HepG2 (cell line): ENCODE measurements around the gene FNDC8. TPM values are rescaled to one million over a fixed set of nuclear protein-coding genes. Genes with fewer than 3 reads are reported as not detected.

ENCODE experiments used
- ADNP ChIP-seq: sonication (generic); formaldehyde crosslinking; IDR thresholded peaks from 2 replicates; pipeline ENCODE4 v1.4.0; 2020; ENCODE audit warnings: missing genetic modification reagents
- BCL6 ChIP-seq: IDR thresholded peaks from 2 replicates; pipeline ENCODE4 v1.6.1; 2016; ENCODE audit warnings: missing genetic modification reagents, missing compliant biosample characterization
- CBX5 ChIP-seq: sonication (generic); formaldehyde crosslinking; IDR thresholded peaks from 2 replicates; pipeline ENCODE4 v1.4.0; 2020; ENCODE audit warnings: missing genetic modification reagents, borderline replicate concordance
- CENPX ChIP-seq: sonication (generic); formaldehyde crosslinking; IDR thresholded peaks from 2 replicates; pipeline ENCODE4 v1.9.0; 2021; ENCODE audit warnings: mild to moderate bottlenecking, missing genetic modification reagents, moderate library complexity
- DMAP1 ChIP-seq: IDR thresholded peaks from 2 replicates; pipeline ENCODE4 v1.6.1; 2016
- FLYWCH1 ChIP-seq: sonication (generic); formaldehyde crosslinking; IDR thresholded peaks from 2 replicates; pipeline ENCODE4 v1.8.1; 2023; ENCODE audit warnings: mild to moderate bottlenecking, missing genetic modification reagents
- FOSL1 ChIP-seq: sonication (generic); formaldehyde crosslinking; IDR thresholded peaks from 2 replicates; pipeline ENCODE4 v1.9.0; 2021; ENCODE audit warnings: missing genetic modification reagents, borderline replicate concordance
- FOXA1 ChIP-seq, 2 experiments: fragments of 450-650 bp in 1 of 2; sonication (generic) in 1 of 2; formaldehyde crosslinking in 1 of 2; IDR thresholded peaks; 2 replicates each; pipeline versions ENCODE4 v1.4.0 to v1.6.1; 2016 to 2020; ENCODE audit warnings: missing genetic modification reagents in 1 of 2
- GPN1 ChIP-seq: sonication (generic); formaldehyde crosslinking; IDR thresholded peaks from 2 replicates; pipeline ENCODE4 v1.5.1; 2020; ENCODE audit warnings: missing genetic modification reagents, borderline replicate concordance
- HNF4G ChIP-seq, 2 experiments: sonication (generic) in 1 of 2; formaldehyde crosslinking in 1 of 2; IDR thresholded peaks; 2 replicates each; pipeline versions ENCODE4 v1.4.0 to v1.6.1; 2011 to 2020; ENCODE audit warnings: borderline replicate concordance in 2 of 2, low read depth in 2 of 2, mild to moderate bottlenecking in 2 of 2, low read length in 1 of 2, missing genetic modification reagents in 1 of 2, moderate library complexity in 1 of 2
- KDM5A ChIP-seq: fragments of 200-600 bp; sonication (generic); IDR thresholded peaks from 2 replicates; pipeline ENCODE4 v1.7.0; 2018; ENCODE audit warnings: antibody characterized with exemption, mild to moderate bottlenecking, low read length, borderline replicate concordance
- MTF1 ChIP-seq: sonication (generic); formaldehyde crosslinking; IDR thresholded peaks from 2 replicates; pipeline ENCODE4 v1.5.0; 2020; ENCODE audit warnings: missing genetic modification reagents
- NPAS2 ChIP-seq: sonication (generic); formaldehyde crosslinking; IDR thresholded peaks from 2 replicates; pipeline ENCODE4 v1.8.0; 2022; ENCODE audit warnings: mild to moderate bottlenecking, missing genetic modification reagents, borderline replicate concordance
- NR2F6 ChIP-seq, 2 experiments: IDR thresholded peaks; 2 replicates each; pipeline ENCODE4 v1.6.1; 2016; ENCODE audit warnings: antibody characterized with exemption in 1 of 2, mild to moderate bottlenecking in 1 of 2
- NRL ChIP-seq: sonication (generic); formaldehyde crosslinking; IDR thresholded peaks from 2 replicates; pipeline ENCODE4 v1.5.0; 2020; ENCODE audit warnings: missing genetic modification reagents, mild to moderate bottlenecking, moderate library complexity, borderline replicate concordance
- PCBP1 ChIP-seq: fragments of 200-400 bp; formaldehyde crosslinking; IDR thresholded peaks from 2 replicates; pipeline ENCODE4 v1.6.1; 2017; ENCODE audit warnings: mild to moderate bottlenecking, low read depth, low read length, borderline replicate concordance
- SNAPC2 ChIP-seq: sonication (generic); formaldehyde crosslinking; IDR thresholded peaks from 2 replicates; pipeline ENCODE4 v1.8.1; 2022; ENCODE audit warnings: mild to moderate bottlenecking, missing genetic modification reagents
- ZMAT3 ChIP-seq: sonication (generic); formaldehyde crosslinking; conservative IDR thresholded peaks from 2 replicates; pipeline ENCODE4 v1.7.0; 2021; ENCODE audit warnings: missing genetic modification reagents
- ZNF337 ChIP-seq: sonication (generic); formaldehyde crosslinking; IDR thresholded peaks from 2 replicates; pipeline ENCODE4 v1.5.1; 2020; ENCODE audit warnings: missing genetic modification reagents, low read depth, mild to moderate bottlenecking, borderline replicate concordance
- ZNF768 ChIP-seq: sonication (generic); formaldehyde crosslinking; IDR thresholded peaks from 2 replicates; pipeline ENCODE4 v1.4.0; 2020; ENCODE audit warnings: missing genetic modification reagents
- ZSCAN29 ChIP-seq: sonication (generic); formaldehyde crosslinking; conservative IDR thresholded peaks from 2 replicates; pipeline ENCODE4 v1.4.0; 2020; ENCODE audit warnings: mild to moderate bottlenecking, missing genetic modification reagents
- polyA plus RNA-seq, 8 experiments: library from polyadenylated mRNA; depleted of rRNA in 3 of 8; stranded (reverse) in 7 of 8; unstranded in 1 of 8; fragments of >200 nt; fragmentation: Illumina TruSeq in 4 of 8; extraction: Trizol in 4 of 8; gene quantifications; 2 replicates each; pipeline versions ENCODE4 v1.2.1 to v1.2.3, GENCODE V29; 2011 to 2016; ENCODE audit warnings: low read depth in 4 of 8, missing spikeins in 1 of 8, mixed read lengths in 1 of 8; ENCODE audit not compliant: insufficient read depth in 1 of 8
- total RNA-seq, 5 experiments: library from RNA; depleted of rRNA; stranded (reverse); fragments of >200 nt; fragmentation: Illumina TruSeq; extraction: Trizol; gene quantifications; 2 replicates each; pipeline ENCODE4 v1.2.3, GENCODE V29; 2016; ENCODE audit warnings: low read depth in 1 of 5
- TF ChIP-seq, protein P1 (sequence below): sonication (generic); formaldehyde crosslinking; conservative IDR thresholded peaks from 2 replicates; pipeline ENCODE4 v1.5.0; 2020; ENCODE audit warnings: missing genetic modification reagents
- TF ChIP-seq, protein P2 (sequence below): sonication (generic); formaldehyde crosslinking; IDR thresholded peaks from 2 replicates; pipeline ENCODE4 v1.5.0; 2020; ENCODE audit warnings: mild to moderate bottlenecking, low read depth, missing genetic modification reagents, borderline replicate concordance
- TF ChIP-seq, protein P3 (sequence below): sonication (generic); formaldehyde crosslinking; IDR thresholded peaks from 2 replicates; pipeline ENCODE4 v1.8.1; 2023; ENCODE audit warnings: mild to moderate bottlenecking, missing genetic modification reagents, borderline replicate concordance
- TF ChIP-seq, protein P4 (sequence below): sonication (generic); formaldehyde crosslinking; IDR thresholded peaks from 2 replicates; pipeline ENCODE4 v1.8.0; 2022; ENCODE audit warnings: mild to moderate bottlenecking, missing genetic modification reagents, moderate library complexity
- TF ChIP-seq, protein P5 (sequence below): IDR thresholded peaks from 2 replicates; pipeline ENCODE4 v1.6.1; 2016; ENCODE audit warnings: missing genetic modification reagents, missing compliant biosample characterization
- TF ChIP-seq, protein P6 (sequence below): IDR thresholded peaks from 2 replicates; pipeline ENCODE4 v1.6.1; 2016; ENCODE audit warnings: control low read depth

The FNDC8 gene
- total and polyA plus RNA-seq, 2 of the 13 experiments (the other 11 are each of a cell fraction or from before 2014, with no cell fraction given), result not detected

DNA sequence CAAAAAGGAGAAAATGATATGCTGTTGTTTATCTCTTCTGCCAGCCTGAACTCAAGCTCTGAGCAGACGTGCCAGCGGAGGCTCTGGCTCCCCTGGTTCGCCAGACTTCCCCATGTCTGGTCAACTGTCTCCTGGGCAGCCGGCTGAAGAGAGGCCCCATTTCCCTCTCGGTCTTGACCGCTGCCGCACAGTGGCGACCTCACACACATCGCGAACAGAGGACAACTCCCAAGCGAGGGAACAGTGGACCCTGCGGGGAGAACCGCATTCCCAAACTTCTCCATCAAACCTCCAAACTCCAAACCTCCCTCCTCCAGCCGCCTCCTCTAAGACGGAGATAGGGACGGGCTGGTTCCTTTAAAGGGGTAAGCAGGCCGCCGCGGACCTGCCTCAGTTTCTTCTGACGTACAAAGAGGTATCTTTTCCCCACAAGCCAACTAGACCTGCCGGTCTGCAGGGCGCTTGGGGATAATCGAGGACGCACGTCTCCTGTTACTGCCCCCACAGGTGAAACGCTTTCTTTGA is 33.0 kb upstream of the FNDC8 start (continued):
- TF ChIP-seq, protein P1, sequence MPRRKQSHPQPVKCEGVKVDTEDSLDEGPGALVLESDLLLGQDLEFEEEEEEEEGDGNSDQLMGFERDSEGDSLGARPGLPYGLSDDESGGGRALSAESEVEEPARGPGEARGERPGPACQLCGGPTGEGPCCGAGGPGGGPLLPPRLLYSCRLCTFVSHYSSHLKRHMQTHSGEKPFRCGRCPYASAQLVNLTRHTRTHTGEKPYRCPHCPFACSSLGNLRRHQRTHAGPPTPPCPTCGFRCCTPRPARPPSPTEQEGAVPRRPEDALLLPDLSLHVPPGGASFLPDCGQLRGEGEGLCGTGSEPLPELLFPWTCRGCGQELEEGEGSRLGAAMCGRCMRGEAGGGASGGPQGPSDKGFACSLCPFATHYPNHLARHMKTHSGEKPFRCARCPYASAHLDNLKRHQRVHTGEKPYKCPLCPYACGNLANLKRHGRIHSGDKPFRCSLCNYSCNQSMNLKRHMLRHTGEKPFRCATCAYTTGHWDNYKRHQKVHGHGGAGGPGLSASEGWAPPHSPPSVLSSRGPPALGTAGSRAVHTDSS, result no peak
- no peak for TF ChIP-seq ZNF768 (CRISPR knock-in tag)
- no peak for TF ChIP-seq NR2F6 (IDR thresholded peaks at IDR 0.05)
- no peak; the same call in 1 of the 2 replicates for TF ChIP-seq NR2F6 (CRISPR knock-in tag; IDR thresholded peaks at IDR 0.05)
- no peak for TF ChIP-seq ZSCAN29 (CRISPR knock-in tag)
- TF ChIP-seq, protein P2, sequence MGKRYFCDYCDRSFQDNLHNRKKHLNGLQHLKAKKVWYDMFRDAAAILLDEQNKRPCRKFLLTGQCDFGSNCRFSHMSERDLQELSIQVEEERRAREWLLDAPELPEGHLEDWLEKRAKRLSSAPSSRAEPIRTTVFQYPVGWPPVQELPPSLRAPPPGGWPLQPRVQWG (CRISPR knock-in tag), result no peak
- no peak for TF ChIP-seq MTF1 (CRISPR knock-in tag)
- TF ChIP-seq ZMAT3 (CRISPR knock-in tag), result no peak
- TF ChIP-seq, protein P3, sequence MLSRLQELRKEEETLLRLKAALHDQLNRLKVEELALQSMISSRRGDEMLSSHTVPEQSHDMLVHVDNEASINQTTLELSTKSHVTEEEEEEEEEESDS, result 0 out of 2 replicates have a peak, but pooled peaks have one; percentile 66
- TF ChIP-seq CBX5 (CRISPR knock-in tag), result no peak
- TF ChIP-seq PCBP1, result no peak
- TF ChIP-seq NRL, result peak; percentile 34; the same call in 1 of the 2 replicates
- TF ChIP-seq FOSL1 (CRISPR knock-in tag), result no peak
- TF ChIP-seq NPAS2 (CRISPR knock-in tag), result no peak
- peak; percentile 0; the same call in 1 of the 2 replicates for TF ChIP-seq BCL6
- TF ChIP-seq, protein P4, sequence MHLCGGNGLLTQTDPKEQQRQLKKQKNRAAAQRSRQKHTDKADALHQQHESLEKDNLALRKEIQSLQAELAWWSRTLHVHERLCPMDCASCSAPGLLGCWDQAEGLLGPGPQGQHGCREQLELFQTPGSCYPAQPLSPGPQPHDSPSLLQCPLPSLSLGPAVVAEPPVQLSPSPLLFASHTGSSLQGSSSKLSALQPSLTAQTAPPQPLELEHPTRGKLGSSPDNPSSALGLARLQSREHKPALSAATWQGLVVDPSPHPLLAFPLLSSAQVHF, result no peak
- no peak; the same call in 1 of the 2 replicates for TF ChIP-seq DMAP1 (CRISPR knock-in tag)
- no peak for TF ChIP-seq FLYWCH1 (CRISPR knock-in tag)
- no peak for TF ChIP-seq ADNP (CRISPR knock-in tag)
- TF ChIP-seq KDM5A, result peak; percentile 64; the same call in 1 of the 2 replicates
- no peak for TF ChIP-seq SNAPC2
- TF ChIP-seq CENPX (CRISPR knock-in tag), result no peak
- TF ChIP-seq, protein P5, sequence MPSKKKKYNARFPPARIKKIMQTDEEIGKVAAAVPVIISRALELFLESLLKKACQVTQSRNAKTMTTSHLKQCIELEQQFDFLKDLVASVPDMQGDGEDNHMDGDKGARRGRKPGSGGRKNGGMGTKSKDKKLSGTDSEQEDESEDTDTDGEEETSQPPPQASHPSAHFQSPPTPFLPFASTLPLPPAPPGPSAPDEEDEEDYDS, result no peak; the same call in 1 of the 2 replicates
- no peak for TF ChIP-seq GPN1 (CRISPR knock-in tag)
- no peak for TF ChIP-seq ZNF337 (CRISPR knock-in tag)
- no peak for TF ChIP-seq FOXA1 (IDR thresholded peaks at IDR 0.05)
- TF ChIP-seq FOXA1 (CRISPR knock-in tag; IDR thresholded peaks at IDR 0.05), result no peak
- TF ChIP-seq HNF4G (IDR thresholded peaks at IDR 0.05; ENCODE audit: borderline replicate concordance, low read depth, low read length), result no peak
- TF ChIP-seq HNF4G (CRISPR knock-in tag; IDR thresholded peaks at IDR 0.05; ENCODE audit: borderline replicate concordance, low read depth), result no peak
- TF ChIP-seq, protein P6, sequence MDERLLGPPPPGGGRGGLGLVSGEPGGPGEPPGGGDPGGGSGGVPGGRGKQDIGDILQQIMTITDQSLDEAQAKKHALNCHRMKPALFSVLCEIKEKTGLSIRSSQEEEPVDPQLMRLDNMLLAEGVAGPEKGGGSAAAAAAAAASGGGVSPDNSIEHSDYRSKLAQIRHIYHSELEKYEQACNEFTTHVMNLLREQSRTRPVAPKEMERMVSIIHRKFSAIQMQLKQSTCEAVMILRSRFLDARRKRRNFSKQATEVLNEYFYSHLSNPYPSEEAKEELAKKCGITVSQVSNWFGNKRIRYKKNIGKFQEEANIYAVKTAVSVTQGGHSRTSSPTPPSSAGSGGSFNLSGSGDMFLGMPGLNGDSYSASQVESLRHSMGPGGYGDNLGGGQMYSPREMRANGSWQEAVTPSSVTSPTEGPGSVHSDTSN, result no peak
